GM19240 (cell line): ENCODE data around the gene PCID2.

Experiments
- DNase-seq: peaks from one replicate; pipeline ENCODE4 v3.0.0; 2011; ENCODE audit warnings: low spot score; ENCODE audit not compliant: insufficient read length

Gene PCID2

DNA sequence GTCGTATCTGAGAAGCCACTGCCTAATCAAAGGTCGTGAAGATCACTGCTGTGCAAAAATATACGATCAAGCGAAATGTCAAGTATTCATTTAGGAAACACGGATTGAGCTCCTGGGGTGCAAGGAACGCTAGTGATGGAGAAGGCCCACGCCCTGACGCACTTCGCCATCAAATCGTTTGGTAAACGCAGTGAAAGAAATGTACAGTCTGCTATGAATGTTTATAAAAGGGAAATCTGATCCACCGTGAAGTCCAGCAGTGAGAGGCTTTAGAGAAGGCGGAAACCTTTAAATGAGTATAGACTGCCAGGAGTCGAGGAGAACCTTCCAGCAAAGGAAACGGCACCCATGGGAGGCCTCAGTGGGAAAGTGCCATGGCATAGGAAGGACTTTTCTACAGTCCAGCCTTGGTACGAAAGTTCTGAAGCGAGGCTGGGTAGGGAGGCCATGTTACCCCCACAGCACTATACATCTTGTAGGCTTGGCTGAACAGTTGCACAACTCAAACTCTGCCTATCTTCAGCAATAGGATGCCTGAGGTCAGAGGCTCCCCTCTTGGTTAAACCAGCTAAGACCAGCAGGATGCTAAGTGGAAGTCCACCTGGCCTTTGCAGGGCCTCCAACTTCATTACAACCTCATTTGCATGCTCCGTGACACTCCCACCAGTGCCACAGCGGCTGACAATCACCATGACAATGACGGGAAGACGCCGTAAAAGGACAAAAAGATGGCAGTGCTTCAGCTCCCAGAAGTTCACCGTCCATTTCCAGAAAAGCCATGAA, 20.4 kb downstream of the PCID2 start:
- DNase-seq, result no peak

DNA sequence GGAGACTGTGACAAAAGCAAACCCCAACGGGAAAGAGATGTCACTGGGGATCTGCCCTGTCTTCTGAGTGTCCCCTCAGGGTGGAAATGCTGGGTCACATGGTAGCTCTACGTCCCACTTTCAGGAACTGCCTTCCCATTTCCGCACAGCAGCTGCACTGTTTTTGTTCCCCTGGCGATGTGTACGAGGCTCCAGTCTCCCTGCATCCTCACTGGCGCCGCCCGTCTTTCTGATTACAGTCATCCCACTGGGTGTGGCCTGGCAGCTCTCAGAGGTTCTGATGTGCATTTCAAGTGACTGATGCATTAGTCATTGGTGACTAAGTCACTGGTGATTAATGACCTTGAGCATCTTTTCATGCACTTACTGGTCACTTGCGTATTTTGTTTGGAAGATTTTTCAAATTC, 21.2 kb downstream of the PCID2 start:
- no peak for DNase-seq

DNA sequence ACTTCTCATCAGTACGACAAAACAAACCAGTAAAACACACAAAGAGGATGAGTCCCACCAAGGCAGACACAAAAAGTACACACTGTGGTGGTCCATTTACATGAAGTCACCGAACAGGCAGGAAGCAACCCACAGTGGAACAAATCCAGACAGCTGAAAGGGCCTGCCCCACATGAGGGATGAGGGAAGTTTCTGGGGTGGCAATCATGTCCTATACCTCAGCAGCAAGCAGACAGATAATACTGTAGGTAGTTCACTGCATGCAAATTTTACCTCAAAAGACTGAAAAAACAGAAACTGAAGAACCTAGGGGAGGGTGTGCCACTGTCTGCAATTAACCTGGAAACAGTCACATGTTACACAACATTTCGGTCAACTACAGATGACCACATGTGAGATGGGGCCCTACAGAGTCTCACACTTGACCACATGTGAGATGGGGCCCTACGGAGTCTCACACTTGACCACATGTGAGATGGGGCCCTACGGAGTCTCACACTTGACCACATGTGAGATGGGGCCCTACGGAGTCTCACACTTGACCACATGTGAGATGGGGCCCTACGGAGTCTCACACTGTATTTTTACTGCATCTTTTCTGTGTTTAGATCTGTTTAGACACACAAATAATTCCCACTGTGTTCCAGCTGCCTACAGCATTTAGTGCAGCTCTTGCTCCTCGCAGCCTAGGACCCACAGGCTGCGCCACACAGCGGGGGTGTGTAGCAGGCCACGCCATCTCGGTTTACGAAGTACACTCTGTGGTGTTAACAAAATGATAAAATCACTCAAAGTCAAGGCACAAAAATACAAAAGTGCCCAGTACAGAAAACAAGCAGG, 22.2 kb downstream of the PCID2 start:
- DNase-seq, result no peak

DNA sequence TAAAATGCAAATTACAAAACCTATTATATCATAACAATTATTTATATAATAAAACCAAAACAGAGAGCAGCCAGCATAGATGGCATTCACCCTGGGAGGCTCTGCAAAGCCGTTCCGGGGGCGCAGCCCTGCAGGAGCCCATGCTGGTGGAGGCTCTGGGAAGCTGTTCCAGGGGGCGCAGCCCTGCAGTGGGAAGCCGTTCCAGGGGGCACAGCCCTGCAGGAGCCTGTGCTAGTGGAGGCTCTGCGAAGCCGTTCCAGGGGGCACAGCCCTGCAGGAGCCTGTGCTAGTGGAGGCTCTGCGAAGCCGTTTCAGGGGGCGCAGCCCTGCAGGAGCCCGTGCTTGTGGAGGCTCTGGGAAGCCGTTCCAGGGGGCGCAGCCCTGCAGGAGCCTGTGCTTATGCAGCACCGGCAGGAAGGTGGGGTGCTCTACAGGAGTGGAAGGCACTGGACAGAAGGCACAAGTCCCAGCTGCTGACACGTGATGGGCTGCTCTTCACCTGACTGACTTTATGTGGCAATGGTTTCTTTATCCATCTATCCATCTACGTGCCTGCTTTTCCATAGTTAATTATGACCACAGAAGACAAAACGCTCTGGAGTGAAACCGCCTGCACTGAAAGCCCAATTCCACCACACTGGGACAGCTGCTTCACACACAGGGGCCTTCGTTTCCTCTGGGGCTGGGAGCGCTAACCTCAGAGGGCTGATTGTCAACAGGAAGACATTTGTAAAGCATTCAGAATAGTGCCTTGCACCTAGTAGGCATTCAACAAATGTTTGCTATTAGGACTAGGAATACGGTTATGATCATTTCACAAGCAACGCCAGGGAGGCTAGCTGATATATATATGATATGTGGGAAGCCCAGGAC, 23.7 kb downstream of the PCID2 start:
- no peak for DNase-seq

DNA sequence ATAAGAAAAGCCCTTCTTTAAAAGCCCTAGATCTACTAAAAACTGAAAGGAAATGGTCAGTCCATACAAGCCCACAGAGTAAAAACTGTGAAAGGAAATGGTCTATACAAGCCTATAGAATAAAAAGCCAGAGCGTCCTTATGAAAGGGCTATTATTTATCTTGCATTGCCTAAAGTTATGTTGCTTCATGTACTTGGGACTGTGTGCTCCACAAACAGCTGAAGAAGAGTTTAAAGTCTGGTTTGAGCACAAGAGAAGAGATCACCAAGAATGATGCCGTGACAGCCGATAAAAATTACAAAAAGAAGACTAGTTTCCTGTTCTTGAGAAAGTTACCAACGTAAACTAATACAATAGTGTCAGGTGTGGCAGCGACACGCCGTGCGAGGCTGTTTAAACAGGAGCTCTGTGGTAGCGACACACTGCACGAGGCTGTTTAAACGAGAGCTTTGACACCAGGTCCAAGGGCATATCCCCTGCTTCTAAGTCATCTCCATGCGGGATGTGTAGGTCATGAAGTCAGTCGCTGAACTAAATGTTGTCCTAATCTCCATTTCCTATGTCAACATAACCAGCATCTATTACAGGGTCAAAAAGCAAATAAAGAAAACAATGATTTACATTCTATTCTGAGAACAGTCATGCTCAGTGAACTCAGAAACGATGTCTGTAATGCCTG, 24.9 kb downstream of the PCID2 start:
- no peak for DNase-seq

DNA sequence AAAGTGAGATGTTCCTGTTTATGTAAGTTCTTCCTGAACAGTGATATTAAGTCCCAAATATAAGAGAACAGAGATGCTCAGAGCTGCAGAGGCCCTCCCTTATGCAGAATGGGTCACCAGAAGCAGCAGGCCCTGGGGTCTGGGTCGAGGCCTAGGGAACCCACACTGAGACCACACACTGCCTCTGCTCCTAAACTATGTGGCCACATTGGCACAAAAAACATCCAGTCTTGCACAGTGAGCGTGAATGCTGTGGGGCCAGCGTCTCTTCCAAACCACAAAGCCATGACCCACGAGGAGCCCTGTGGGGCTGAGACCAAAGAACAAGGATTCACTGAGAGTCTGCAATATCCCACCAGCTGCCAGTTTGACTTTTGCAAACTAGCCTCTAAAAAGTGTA, 26.4 kb downstream of the PCID2 start:
- DNase-seq, result no peak

DNA sequence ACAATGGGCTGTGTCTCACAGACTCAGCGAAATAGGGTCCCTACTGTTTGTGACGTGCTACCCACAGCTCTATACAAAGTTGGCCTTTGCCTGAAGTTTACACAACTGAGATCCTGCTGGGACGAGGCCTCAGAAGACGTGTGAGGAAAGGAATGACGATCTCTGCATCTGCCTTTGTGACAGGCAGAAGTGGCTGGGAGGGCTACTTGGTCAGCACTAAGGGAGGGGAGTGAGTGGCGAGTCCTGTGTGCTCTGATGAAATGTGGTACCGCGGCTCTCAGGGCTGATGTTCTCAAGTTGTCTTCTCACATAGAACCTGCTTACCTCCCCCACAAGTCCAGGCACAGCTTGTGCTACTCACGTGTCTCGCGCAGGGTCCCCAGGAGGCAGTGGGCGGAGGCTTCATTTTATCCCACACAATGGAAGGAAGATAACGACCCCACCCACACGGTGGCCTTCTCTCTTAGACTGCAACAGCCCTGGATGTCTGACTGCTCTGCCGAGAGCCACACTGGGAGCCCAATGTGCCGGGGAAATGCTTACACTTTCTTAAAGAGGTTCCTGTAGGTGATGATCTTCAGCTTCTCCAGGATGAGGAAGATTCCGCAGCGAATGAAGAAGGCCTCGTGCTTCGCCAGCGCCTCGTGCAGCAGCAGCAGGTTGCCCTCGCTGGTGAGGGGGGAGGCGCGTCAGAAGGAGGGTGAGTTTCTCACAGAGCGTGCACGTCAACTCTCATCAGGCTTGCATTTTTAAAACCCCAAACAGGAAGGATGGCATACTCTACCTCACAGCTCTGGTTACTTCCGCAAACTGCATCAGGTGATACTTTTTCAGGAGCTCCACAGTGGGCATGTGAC, 28.9 kb downstream of the PCID2 start:
- no peak for DNase-seq

DNA sequence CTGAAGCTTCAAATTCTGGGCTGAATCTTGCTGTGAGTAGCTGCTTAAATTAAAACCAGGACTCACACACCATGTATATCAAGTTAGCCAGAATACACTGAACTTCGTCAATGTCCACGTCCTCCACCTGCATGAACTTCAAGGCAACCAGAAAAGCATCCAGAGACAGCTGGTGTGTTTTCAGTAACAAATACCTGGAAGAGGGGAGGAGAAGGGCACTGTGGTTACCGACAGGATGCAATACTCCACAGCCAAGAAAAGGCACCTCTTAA, 29.6 kb downstream of the PCID2 start:
- DNase-seq, result no peak

DNA sequence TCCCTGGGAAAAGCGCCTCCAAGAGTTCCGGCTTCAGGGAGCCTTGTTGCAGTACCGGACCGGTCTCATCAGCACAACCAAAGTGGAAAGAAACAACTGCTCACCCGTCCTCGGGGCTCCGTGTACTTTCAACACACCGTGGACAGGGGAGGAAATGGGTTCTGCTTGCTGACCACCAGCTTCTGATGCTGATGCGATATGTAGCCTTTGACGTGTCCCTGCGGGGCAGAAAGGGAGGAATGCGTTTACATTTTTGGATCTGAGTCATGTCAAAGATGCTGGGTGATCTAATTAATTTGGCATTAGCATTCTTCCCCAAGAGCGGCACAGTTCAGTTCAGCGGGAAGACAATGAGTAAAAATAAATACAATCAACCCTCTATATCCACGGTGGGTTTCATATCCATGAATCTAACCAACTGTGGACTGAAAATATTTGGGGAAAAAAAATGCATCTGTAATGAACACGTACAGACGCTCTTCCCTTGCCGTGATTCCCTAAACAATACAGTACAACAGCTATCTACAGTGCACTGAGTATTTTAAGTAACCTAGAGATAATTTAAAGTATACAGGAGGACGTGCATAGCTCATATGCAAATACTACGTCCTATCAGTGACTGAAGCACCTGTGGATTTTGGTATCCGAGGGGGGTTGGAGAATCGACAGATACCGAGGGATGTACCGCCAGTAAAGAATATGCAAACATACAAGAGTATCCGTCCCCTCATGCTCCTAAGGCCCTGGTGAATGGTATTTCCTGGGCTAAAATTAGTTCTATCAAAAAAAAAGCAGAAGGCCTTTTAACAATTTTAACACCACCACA, 30.2 kb downstream of the PCID2 start:
- DNase-seq, result no peak

DNA sequence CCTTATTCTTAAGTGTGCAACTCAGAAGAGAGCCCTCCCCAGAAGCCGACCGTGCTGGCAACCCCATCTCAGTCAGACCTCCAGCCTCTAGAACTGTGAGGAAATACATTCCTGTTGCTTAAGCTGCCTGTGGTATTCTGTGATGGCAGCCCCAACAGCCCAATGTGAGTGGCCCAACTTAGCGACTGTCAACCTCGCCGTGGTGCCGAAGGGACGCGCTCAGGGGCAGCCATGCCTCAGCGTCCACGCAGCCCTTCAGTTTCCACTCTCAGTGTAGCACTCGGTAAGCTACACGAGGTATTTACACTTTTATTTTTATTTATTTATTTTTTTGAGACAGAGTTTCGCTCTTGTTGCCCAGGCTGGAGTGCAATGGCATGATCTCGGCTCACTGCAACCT, 31.6 kb downstream of the PCID2 start:
- DNase-seq, result no peak

DNA sequence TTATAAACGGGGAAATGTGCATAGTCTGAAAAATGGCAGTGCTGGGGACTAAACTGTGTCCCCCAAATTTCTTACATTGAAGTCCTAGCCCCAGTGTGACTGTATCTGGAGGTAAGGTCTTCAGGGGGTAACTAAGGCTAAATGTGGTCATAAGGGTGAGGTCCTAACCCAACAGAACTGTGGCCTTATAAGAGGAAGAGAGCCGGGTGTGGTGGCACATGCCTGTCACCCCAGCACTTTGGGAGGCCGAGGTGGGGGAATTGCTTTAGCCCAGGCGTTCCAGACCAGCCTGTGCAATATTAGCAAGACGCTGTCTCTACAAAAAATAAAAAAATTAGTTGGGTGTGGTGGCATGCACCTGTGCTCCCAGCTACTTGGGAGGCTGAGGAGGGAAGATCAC, 32.2 kb downstream of the PCID2 start:
- no peak for DNase-seq

DNA sequence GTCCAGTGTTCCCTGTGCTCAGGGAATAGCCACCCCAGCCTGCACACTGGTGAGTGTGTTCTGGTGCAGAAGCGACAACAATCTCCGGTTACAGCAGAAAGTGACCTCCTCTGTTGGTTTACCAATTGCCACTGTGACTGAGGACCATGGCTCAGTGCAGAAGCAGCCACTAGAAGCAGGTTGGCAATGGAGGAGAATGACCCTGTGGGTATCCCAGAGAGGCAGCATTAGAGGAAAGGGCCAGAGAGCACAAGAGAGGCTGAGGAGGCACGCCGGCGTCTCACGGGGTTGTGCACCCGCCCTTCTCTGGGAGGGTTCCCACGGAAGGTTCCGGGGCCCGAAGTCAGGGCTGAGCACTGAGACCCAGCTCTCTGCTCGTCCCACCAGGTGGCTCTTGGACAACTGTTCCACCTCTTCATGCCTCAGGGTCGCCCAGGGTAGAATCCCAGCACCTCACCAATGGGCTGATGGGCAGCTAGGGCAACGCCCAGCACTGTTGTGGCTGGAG, 36.0 kb downstream of the PCID2 start:
- DNase-seq, result no peak

DNA sequence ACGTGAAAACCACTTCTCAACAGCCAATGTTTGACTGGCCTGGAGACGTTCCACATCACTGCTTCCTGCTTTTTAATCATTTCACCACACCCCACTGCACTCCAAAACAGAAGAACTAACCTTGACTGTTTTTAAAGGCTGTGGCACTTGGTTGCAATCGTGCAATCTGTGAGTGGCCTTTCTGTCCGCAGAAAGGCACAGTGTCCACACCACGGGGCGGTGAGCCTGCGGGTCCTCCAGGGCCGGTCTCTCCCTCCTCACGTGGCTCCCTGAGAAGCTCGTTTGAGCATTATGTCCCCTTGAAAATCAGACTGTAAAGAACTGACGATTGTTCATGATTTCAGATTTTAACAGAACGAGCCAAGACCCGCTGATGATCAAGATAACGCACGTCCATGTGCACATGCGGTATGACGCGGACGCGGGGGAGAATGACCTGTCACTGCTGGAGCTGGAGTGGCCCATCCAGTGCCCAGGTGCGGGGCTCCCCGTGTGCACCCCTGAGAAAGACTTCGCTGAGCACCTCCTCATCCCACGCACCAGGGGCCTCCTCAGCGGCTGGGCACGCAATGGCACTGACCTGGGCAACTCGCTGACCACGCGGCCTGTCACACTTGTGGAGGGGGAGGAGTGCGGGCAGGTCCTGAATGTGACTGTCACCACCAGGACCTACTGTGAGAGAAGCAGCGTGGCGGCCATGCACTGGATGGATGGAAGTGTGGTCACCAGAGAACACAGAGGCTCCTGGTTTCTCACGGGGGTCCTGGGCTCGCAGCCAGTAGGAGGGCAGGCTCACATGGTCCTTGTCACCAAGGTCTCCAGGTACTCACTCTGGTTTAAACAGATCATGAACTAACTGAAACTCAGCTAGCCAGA, 37.0 kb downstream of the PCID2 start:
- DNase-seq, result no peak

DNA sequence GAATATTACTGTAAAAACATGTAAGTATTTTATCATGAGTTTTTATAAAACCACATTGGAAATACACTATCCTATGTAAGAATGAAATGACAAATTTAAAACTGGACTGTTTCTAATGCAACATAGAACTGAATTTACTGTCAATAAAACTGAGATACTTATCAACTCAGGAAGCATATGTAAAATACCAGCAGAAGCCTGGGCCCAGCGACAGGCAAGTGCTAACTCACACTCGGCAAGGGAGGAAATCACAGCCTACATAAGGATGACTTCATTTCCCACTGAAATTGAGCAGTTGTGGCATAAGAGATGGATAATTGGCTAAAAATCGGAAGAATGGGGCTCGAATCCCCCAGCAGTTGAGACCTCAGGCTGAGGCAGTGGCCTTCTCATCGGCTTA, 38.0 kb downstream of the PCID2 start:
- no peak for DNase-seq

DNA sequence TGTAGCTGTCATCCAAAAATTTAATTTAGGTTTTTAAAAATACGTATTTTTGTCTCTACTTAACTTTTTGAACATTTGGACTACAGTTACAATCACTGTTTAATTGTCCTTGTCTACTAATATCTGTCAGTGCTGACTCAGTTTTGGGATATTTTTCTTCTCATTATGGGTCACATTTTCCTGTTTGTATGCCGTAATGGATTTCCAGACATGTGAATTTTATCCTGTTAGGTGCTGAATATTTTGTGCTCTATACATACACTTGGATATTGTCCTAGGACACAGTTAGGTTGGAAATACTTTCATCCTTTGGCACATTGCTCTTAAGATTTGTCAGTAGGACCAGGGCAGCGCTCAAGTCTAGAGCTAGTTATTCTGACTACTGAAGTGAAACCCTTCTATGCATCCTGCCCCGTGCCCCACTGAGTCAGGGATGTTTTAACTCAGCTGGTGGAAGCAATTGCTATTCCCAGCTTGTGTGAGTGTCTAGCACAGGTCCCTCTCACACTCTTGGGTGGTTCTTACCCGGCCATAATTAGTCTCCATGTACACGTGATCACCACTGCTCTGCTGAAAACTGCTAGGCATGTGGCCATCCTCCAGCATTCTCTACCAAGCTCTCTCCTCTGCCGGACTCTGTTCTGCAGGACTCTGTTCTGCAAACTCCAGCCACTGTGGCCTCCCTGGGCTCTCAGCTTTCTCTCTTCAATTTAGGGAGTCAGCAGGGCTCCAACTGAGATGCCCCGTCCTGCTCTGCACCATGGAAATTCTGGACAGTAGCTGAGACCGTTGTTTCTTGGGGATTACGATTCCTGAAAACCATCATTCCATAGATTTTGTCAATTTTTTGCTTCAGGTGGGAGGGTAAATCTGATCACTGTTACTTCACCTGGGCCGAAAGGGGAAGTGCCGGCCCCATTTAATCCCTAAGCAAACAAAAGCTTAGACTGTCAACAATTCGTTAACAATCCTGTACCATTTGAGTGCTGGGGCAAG, 38.9 kb downstream of the PCID2 start:
- DNase-seq, result no peak

DNA sequence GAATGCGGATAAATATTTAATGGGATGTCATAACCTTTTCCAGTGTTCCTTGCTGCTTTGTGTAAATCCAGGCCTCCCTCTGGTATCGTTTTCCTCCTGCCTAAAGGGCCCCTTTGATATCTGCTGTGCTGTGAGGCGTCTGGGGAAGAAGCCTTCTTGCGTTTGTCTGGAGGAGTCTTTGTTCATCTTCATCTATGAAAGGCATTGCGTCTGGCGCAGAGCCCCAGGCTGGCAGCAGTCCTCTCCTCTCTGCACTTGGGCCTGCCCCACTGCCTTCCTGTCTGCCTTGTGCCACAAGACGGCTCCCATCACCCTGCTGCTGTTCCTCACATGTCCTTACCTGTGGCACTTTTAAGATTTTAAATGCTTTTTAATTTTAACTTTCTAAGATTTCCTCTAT, 40.3 kb downstream of the PCID2 start:
- no peak for DNase-seq

DNA sequence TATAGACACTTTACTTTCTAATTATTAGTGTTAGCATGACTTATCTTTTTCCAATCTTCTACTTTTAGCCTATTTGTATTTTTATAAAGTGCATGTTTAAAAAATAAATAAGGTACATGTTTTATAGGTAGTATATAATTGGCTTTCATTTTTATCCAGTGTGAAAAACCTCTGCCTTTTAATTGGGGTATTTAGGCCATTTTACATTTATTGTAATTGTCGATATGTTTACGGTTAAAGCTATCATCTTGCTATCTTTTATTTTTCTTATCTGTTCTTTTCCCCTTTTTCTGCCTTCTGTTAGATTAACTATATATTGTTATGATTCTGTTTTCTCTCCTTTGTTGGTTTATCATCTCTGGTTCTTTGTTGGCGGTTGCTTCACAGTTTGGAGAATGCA, 40.9 kb downstream of the PCID2 start:
- no peak for DNase-seq
